Astrocyte (in vitro differentiated cells and primary cell): Measurements from ENCODE around the gene M6PR. TPM values are rescaled to one million over a fixed set of nuclear protein-coding genes. Genes with fewer than 3 reads are reported as not detected.

Experiments used
- DNase-seq: peaks from one replicate; pipeline ENCODE4 v3.0.0-alpha.2; 2010; ENCODE audit warnings: low read depth
- FAIRE-seq: peaks from 2 replicates; lab custom pipeline; 2011; peaks lifted over from hg19 to GRCh38; lab: Jason Lieb, UNC
- H2AFZ ChIP-seq: 2 replicates; pipeline ENCODE4 v1.6.0; 2012; ENCODE audit warnings: low read depth, low read length, inconsistent platforms
- H3K27ac ChIP-seq: 2 replicates; pipeline ENCODE4 v1.5.1; 2011; ENCODE audit warnings: low read depth, low read length, inconsistent platforms
- H3K27me3 ChIP-seq: 2 replicates; pipeline ENCODE4 v1.6.0; 2011; ENCODE audit warnings: low read length, inconsistent platforms; ENCODE audit not compliant: insufficient read depth
- H3K36me3 ChIP-seq: 2 replicates; pipeline ENCODE4 v1.5.1; 2011; ENCODE audit warnings: low read length, inconsistent platforms; ENCODE audit not compliant: insufficient read depth
- H3K4me1 ChIP-seq: 2 replicates; pipeline ENCODE4 v1.5.1; 2011; ENCODE audit warnings: low read length, inconsistent platforms; ENCODE audit not compliant: insufficient read depth
- H3K4me2 ChIP-seq: 2 replicates; pipeline ENCODE4 v1.6.0; 2012; ENCODE audit warnings: low read length, inconsistent platforms
- H3K4me3 ChIP-seq: 2 replicates; pipeline ENCODE4 v1.5.1; 2011; ENCODE audit warnings: low read depth, mild to moderate bottlenecking, low read length, inconsistent platforms; ENCODE audit not compliant: insufficient read depth
- H3K79me2 ChIP-seq: 2 replicates; pipeline ENCODE4 v1.6.0; 2012; ENCODE audit warnings: mild to moderate bottlenecking, low read length, inconsistent platforms; ENCODE audit not compliant: insufficient read depth
- H3K9ac ChIP-seq: 2 replicates; pipeline ENCODE4 v1.6.0; 2012; ENCODE audit warnings: mild to moderate bottlenecking, low read length, inconsistent platforms
- H3K9me3 ChIP-seq: 2 replicates; pipeline ENCODE4 v1.5.1; 2012; ENCODE audit warnings: low read depth, mild to moderate bottlenecking, low read length, inconsistent platforms; ENCODE audit not compliant: insufficient read depth
- H4K20me1 ChIP-seq: 2 replicates; pipeline ENCODE4 v1.6.0; 2012; ENCODE audit warnings: low read length, inconsistent platforms; ENCODE audit not compliant: insufficient read depth
- H3K27ac Mint-ChIP-seq: one replicate; pipeline ENCODE4 v1.8.0; 2021; ENCODE audit warnings: mild to moderate bottlenecking, mixed read lengths; ENCODE audit not compliant: unreplicated experiment
- H3K27me3 Mint-ChIP-seq: one replicate; pipeline ENCODE4 v1.8.0; 2021; ENCODE audit warnings: low read depth, mixed read lengths; ENCODE audit not compliant: unreplicated experiment
- H3K36me3 Mint-ChIP-seq: one replicate; pipeline ENCODE4 v1.8.0; 2021; ENCODE audit warnings: low read depth, mixed read lengths; ENCODE audit not compliant: unreplicated experiment
- H3K4me1 Mint-ChIP-seq: one replicate; pipeline ENCODE4 v1.8.0; 2021; ENCODE audit warnings: low read depth, mixed read lengths; ENCODE audit not compliant: unreplicated experiment
- H3K4me3 Mint-ChIP-seq: one replicate; pipeline ENCODE4 v1.8.0; 2021; ENCODE audit warnings: mild to moderate bottlenecking, moderate library complexity, mixed read lengths; ENCODE audit not compliant: unreplicated experiment
- H3K9me3 Mint-ChIP-seq: one replicate; pipeline ENCODE4 v1.8.0; 2021; ENCODE audit warnings: mild to moderate bottlenecking, mixed read lengths; ENCODE audit not compliant: unreplicated experiment
- EZH2 ChIP-seq: IDR thresholded peaks from 2 replicates; pipeline ENCODE4 v1.6.1; 2012; ENCODE audit warnings: mild to moderate bottlenecking, low read length, inconsistent platforms; ENCODE audit not compliant: insufficient read depth
- total RNA-seq: library from RNA; stranded (reverse); gene quantifications from 2 replicates; pipeline ENCODE4 v1.2.1, GENCODE V29; 2021
- TF ChIP-seq, protein P1 (sequence below): IDR thresholded peaks from 2 replicates; pipeline ENCODE4 v1.5.1; 2011; ENCODE audit warnings: low read depth, mild to moderate bottlenecking, inconsistent platforms, low read length, moderate library complexity; ENCODE audit not compliant: insufficient read depth

Gene M6PR
- total RNA-seq, 1 donor from 2014 or later = 159 TPM

- Mint-ChIP-seq H3K9me3 (no peaks in the 10 kb centered on the region), H3K36me3 (no peaks in the 10 kb centered on the region), H3K27me3 (no peaks in the 10 kb centered on the region), H3K27ac (no peak overlapping the region), H3K4me1 (peaks cover 4% of the 10 kb centered on the region), H3K4me3 (no peak overlapping the region)
- FAIRE-seq (no peak), DNase-seq (no peak)
- H2AFZ ChIP-seq = no peak overlapping the region
- H3K4me3 ChIP-seq = no peak overlapping the region
- no peak for TF ChIP-seq EZH2
- TF ChIP-seq, protein P1, sequence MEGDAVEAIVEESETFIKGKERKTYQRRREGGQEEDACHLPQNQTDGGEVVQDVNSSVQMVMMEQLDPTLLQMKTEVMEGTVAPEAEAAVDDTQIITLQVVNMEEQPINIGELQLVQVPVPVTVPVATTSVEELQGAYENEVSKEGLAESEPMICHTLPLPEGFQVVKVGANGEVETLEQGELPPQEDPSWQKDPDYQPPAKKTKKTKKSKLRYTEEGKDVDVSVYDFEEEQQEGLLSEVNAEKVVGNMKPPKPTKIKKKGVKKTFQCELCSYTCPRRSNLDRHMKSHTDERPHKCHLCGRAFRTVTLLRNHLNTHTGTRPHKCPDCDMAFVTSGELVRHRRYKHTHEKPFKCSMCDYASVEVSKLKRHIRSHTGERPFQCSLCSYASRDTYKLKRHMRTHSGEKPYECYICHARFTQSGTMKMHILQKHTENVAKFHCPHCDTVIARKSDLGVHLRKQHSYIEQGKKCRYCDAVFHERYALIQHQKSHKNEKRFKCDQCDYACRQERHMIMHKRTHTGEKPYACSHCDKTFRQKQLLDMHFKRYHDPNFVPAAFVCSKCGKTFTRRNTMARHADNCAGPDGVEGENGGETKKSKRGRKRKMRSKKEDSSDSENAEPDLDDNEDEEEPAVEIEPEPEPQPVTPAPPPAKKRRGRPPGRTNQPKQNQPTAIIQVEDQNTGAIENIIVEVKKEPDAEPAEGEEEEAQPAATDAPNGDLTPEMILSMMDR = no peak
- no peaks in the 10 kb centered on the region for H3K36me3 ChIP-seq
- no peaks in the 10 kb centered on the region for H3K9me3 ChIP-seq
- no peak overlapping the region for H3K9ac ChIP-seq
- H3K27me3 ChIP-seq = no peaks in the 10 kb centered on the region
- H3K4me1 ChIP-seq = no peaks in the 10 kb centered on the region
- no peaks in the 10 kb centered on the region for H4K20me1 ChIP-seq
- H3K4me2 ChIP-seq = no peak overlapping the region
- H3K27ac ChIP-seq = no peak overlapping the region
- H3K79me2 ChIP-seq = no peaks in the 10 kb centered on the region
Observed at GRCh38 chr12:8995021-8995775, 45.8 kb upstream of the M6PR start.

DNA sequence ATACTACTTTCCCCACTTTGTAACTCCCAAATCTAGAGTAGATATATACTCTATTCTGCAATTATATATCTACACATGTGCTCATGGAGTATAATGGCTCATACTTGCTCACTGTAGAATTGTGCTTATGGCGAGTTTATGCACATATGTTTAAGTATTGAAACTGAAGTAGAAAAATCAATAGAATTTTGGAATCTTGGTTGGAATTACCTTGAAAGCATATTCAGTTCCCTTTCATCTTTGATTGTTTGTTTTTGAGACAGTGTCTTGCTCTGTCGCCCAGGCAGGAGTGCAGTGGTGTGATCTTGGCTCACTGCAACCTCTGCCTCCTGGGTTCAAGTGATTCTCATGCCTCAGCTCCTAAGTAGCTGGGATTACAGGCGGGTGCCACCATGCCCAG, 44.4 kb upstream of the M6PR start:
- FAIRE-seq = no peak
- no peak for TF ChIP-seq EZH2
- TF ChIP-seq, protein P1 = no peak
- Histone ChIP-seq H3K4me2 (no peak overlapping the region), H4K20me1 (no peaks in the 10 kb centered on the region), H3K4me1 (no peaks in the 10 kb centered on the region), H3K9me3 (no peaks in the 10 kb centered on the region), H3K79me2 (no peaks in the 10 kb centered on the region), H3K9ac (no peak overlapping the region), H2AFZ (no peak overlapping the region), H3K27me3 (no peaks in the 10 kb centered on the region), H3K27ac (no peak overlapping the region), H3K36me3 (no peaks in the 10 kb centered on the region), H3K4me3 (no peak overlapping the region)
- H3K27ac Mint-ChIP-seq = no peak overlapping the region
- no peaks in the 10 kb centered on the region for H3K27me3 Mint-ChIP-seq
- peaks cover 4% of the 10 kb centered on the region for H3K4me1 Mint-ChIP-seq
- H3K9me3 Mint-ChIP-seq = no peaks in the 10 kb centered on the region
- DNase-seq = no peak
- H3K36me3 Mint-ChIP-seq = no peaks in the 10 kb centered on the region
- no peak overlapping the region for H3K4me3 Mint-ChIP-seq
